ENCODE results near the gene TSPYL6. TPM values are rescaled to one million over a fixed set of nuclear protein-coding genes. Genes with fewer than 3 reads are reported as not detected.

Gene TSPYL6
- total RNA-seq, 1 experiment from 2014 or later: not detected

DNA sequence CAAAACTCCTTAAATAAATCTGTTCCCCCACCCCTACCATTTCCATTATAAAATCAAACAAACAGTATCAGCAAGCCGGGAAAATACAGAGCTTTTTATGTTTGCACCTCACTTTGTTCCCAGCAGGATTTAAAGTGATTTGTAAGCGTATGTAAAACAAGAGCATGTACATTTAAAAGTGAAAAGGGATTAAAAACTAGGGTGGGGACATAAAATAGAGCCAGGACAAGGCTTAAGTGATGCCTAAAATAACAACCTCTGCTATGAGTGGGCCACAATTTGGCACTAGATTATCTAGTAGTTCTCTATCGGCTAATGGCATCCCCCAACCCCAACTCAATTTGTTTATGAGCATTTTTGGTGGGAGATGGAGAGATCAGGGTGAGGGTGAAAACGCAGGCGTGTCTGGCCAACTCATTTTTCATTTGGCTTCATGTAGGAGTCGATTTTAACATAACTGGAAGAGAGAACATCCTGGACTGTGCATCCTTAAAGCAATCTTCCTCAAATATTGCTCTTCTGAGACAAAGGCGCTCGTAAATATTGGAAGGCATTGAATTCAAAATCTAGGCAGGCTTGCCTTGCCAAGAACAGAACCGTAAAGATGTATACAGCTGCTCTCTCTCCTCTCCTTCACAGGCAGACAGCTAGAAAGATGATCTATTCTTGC lies 34.5 kb upstream of the TSPYL6 start:
- no peak for DNase-seq

DNA sequence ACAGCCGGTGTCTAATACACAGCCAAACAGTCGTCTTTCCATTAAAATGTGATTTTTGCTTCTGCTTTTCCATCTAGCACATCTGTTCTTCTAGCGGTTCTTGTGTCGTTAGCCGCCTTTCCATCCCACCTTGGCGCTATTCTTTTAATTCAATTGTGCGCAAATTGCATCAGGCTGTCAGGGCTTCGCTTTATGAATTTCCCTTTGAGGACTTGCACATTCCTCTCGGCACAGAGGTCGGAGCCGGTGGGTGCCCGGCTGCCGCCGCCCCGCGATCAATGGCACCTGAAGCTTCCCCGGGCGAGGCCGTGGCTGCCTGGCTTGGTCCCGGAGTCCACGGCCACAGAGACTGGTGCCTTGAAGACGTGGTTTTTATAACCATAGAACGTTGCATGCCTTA lies 33.9 kb upstream of the TSPYL6 start:
- intact Hi-C loops (cut with micrococcal nuclease; ENCODE audit: unreplicated experiment): no loop called here
- TF ChIP-seq, protein P1, sequence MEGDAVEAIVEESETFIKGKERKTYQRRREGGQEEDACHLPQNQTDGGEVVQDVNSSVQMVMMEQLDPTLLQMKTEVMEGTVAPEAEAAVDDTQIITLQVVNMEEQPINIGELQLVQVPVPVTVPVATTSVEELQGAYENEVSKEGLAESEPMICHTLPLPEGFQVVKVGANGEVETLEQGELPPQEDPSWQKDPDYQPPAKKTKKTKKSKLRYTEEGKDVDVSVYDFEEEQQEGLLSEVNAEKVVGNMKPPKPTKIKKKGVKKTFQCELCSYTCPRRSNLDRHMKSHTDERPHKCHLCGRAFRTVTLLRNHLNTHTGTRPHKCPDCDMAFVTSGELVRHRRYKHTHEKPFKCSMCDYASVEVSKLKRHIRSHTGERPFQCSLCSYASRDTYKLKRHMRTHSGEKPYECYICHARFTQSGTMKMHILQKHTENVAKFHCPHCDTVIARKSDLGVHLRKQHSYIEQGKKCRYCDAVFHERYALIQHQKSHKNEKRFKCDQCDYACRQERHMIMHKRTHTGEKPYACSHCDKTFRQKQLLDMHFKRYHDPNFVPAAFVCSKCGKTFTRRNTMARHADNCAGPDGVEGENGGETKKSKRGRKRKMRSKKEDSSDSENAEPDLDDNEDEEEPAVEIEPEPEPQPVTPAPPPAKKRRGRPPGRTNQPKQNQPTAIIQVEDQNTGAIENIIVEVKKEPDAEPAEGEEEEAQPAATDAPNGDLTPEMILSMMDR (IDR thresholded peaks at IDR 0.05; ENCODE audit: unreplicated experiment): no peak
- Mint-ChIP-seq H3K4me1 (ENCODE audit: low read depth, unreplicated experiment) (no peaks in the 10 kb centered on the region), H3K4me3 (ENCODE audit: low read depth, unreplicated experiment) (no peak overlapping the region), H3K27me3 (ENCODE audit: unreplicated experiment) (no peaks in the 10 kb centered on the region), H3K36me3 (ENCODE audit: insufficient read depth, unreplicated experiment) (no peaks in the 10 kb centered on the region), H3K9me3 (ENCODE audit: low read depth, unreplicated experiment) (no peaks in the 10 kb centered on the region), H3K27ac (ENCODE audit: unreplicated experiment) (no peak overlapping the region)
- CTCF ChIA-PET: no interaction called here
- no TSS peak for BruUV-seq (replicated peaks)
- DNase-seq: no peak

More for the DNA sequence above, 34.5 kb upstream of the TSPYL6 start:
- Mint-ChIP-seq H3K4me3 (ENCODE audit: low read depth, unreplicated experiment) (no peak overlapping the region), H3K27me3 (ENCODE audit: unreplicated experiment) (no peaks in the 10 kb centered on the region), H3K9me3 (ENCODE audit: low read depth, unreplicated experiment) (no peaks in the 10 kb centered on the region), H3K36me3 (ENCODE audit: insufficient read depth, unreplicated experiment) (no peaks in the 10 kb centered on the region), H3K27ac (ENCODE audit: unreplicated experiment) (no peak overlapping the region), H3K4me1 (ENCODE audit: low read depth, unreplicated experiment) (no peaks in the 10 kb centered on the region)
- no TSS peak for BruUV-seq (replicated peaks)
- CTCF ChIA-PET: no interaction called here
- TF ChIP-seq, protein P1 (IDR thresholded peaks at IDR 0.05; ENCODE audit: unreplicated experiment): no peak
- intact Hi-C loops (cut with micrococcal nuclease; ENCODE audit: unreplicated experiment): no loop called here

DNA sequence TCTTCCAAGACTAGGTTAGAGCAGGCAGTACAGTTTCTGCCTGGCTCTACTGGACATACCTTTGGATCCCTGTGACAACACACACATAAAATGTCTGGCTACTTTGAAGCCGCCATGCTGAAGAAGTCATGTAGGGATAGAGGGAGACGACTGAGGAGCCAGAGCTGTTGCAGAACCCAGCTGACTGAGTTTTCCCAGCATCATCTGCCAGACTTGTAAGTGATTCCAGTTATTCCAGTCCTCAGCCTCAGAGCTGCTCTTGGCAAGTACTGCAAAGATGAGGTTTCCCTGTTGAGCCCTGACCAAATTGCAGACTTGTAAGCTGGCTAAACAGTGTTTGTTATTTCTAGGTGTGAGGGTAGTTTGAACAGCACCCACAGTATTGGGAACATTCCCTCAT lies 31.5 kb upstream of the TSPYL6 start:
- H3K4me1 Mint-ChIP-seq (ENCODE audit: low read depth, unreplicated experiment): no peaks in the 10 kb centered on the region
- no peak overlapping the region for H3K4me3 Mint-ChIP-seq (ENCODE audit: low read depth, unreplicated experiment)
- TF ChIP-seq, protein P1 (IDR thresholded peaks at IDR 0.05; ENCODE audit: unreplicated experiment): no peak
- no peaks in the 10 kb centered on the region for H3K27me3 Mint-ChIP-seq (ENCODE audit: unreplicated experiment)
- no peak overlapping the region for H3K27ac Mint-ChIP-seq (ENCODE audit: unreplicated experiment)
- H3K9me3 Mint-ChIP-seq (ENCODE audit: low read depth, unreplicated experiment): no peaks in the 10 kb centered on the region
- intact Hi-C loops (cut with micrococcal nuclease; ENCODE audit: unreplicated experiment): no loop called here
- BruUV-seq (replicated peaks): no TSS peak
- DNase-seq: no peak
- H3K36me3 Mint-ChIP-seq (ENCODE audit: insufficient read depth, unreplicated experiment): no peaks in the 10 kb centered on the region
- CTCF ChIA-PET: no interaction called here

DNA sequence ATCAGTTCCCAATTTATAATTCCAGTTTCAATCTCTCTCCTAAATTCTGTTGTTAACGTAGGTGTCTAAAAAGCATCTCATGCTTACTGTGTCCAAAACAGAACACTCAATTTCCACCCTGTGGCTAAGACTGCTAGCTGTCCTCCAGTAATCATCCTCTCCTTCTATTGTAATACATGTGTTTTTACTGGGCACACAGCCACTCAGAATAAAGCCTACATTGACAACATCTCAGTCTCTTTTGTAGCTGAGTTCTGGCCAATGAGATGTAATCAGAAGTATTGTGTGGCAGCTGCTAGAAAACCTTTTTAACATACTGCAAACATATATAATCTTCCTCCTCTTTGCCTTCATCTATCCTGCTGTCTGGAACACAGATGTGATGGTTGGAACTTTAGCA lies 29.4 kb upstream of the TSPYL6 start:
- no peaks in the 10 kb centered on the region for H3K27me3 Mint-ChIP-seq (ENCODE audit: unreplicated experiment)
- TF ChIP-seq, protein P1 (IDR thresholded peaks at IDR 0.05; ENCODE audit: unreplicated experiment): no peak
- H3K4me3 Mint-ChIP-seq (ENCODE audit: low read depth, unreplicated experiment): no peak overlapping the region
- no TSS peak for BruUV-seq (replicated peaks)
- H3K36me3 Mint-ChIP-seq (ENCODE audit: insufficient read depth, unreplicated experiment): no peaks in the 10 kb centered on the region
- CTCF ChIA-PET: no interaction called here
- H3K4me1 Mint-ChIP-seq (ENCODE audit: low read depth, unreplicated experiment): no peaks in the 10 kb centered on the region
- intact Hi-C loops (cut with micrococcal nuclease; ENCODE audit: unreplicated experiment): no loop called here
- DNase-seq: no peak
- H3K9me3 Mint-ChIP-seq (ENCODE audit: low read depth, unreplicated experiment): no peaks in the 10 kb centered on the region
- H3K27ac Mint-ChIP-seq (ENCODE audit: unreplicated experiment): no peak overlapping the region
